GM12872 (cell line): ENCODE measurements around the gene UIMC1.

Experiments used
- TF ChIP-seq, protein P1 (sequence below): IDR thresholded peaks from 3 replicates; pipeline ENCODE4 v1.5.1; 2011; ENCODE audit warnings: low read depth, mild to moderate bottlenecking, low read length, moderate library complexity; ENCODE audit not compliant: insufficient read depth

The UIMC1 gene

DNA sequence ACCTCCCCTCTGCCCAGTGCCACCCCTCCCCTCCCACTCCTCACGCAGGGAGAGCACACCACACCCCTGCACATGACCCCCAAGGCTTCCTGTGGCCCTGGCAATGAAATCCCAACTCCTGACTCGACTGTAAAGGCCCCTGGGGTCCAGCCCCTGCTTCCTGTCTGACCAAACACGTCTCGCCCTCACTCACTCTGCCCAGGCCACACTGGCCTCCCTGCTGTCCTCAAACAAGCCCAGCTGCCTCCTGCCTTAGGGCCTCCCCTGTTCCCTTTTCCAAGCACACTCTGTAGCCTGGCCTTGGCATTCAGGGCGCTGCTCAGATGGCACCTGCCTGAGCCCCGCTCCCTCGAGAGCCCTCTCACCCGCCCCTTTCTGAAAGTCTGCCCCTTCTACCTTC is 149.8 kb downstream of the UIMC1 start:
- TF ChIP-seq, protein P1, sequence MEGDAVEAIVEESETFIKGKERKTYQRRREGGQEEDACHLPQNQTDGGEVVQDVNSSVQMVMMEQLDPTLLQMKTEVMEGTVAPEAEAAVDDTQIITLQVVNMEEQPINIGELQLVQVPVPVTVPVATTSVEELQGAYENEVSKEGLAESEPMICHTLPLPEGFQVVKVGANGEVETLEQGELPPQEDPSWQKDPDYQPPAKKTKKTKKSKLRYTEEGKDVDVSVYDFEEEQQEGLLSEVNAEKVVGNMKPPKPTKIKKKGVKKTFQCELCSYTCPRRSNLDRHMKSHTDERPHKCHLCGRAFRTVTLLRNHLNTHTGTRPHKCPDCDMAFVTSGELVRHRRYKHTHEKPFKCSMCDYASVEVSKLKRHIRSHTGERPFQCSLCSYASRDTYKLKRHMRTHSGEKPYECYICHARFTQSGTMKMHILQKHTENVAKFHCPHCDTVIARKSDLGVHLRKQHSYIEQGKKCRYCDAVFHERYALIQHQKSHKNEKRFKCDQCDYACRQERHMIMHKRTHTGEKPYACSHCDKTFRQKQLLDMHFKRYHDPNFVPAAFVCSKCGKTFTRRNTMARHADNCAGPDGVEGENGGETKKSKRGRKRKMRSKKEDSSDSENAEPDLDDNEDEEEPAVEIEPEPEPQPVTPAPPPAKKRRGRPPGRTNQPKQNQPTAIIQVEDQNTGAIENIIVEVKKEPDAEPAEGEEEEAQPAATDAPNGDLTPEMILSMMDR = no peak

DNA sequence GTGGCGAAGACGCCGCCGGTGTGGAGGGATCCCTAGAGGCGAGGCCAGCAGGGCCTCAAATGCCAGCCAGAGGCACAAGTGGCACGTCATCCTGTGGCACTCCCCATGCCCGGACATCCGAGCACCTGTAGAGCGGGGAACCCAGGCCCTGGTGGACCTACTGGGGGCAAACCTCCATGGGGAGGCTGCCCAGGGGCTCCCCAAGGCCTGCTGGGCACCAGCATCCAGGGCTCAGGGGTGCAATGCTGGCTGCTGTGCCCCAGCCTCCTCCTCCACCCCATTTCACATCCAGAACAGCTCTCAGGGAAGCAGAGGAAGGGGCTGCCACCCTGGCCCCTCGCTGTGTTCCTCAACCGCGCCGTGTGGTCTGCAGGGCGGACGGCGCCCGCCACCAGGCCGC is 151.0 kb downstream of the UIMC1 start:
- TF ChIP-seq, protein P1 = no peak
